Mucosa of gallbladder (tissue), 1 donor: Measurements from ENCODE around the gene TAF1L. TPM values are rescaled to one million over a fixed set of nuclear protein-coding genes. Genes with fewer than 3 reads are reported as not detected.
A peak's percentile ranks its signal among the peaks of the same experiment; 100 is the strongest.

ENCODE experiments used
- DNase-seq: peaks from one replicate; pipeline ENCODE4 v3.0.0-alpha.2; 2020; ENCODE audit warnings: low spot score
- total RNA-seq: library from RNA; stranded (reverse); gene quantifications from one replicate; pipeline ENCODE4 v1.2.1, GENCODE V29; 2021
- donor health status: DM: no; HTN: no; CAD: no.

TAF1L gene
- total RNA-seq, 1 donor from 2014 or later: 0.03 TPM

GRCh38 chr9:32589083-32589723 lies 46.3 kb downstream of the TAF1L start:
- no peak for DNase-seq

DNA sequence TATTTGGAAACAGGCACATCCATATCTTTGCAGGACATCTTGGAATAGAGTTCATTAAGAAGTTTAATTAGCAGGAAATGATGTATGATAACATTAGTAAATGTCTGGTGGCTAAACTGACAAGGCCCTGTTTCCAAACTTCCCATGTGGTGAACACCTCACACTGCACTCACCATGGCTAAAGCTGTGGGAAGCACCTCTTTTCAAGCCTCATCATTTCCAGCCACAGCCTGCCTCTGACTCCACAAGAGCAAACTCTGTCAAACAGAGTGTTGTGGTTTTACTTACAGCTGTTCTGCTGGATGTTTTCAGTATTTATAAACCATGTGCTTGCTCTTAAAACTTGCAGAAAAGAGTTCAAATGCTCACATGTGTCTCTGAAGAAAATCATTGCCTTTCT lies 47.6 kb downstream of the TAF1L start:
- no peak for DNase-seq

DNA sequence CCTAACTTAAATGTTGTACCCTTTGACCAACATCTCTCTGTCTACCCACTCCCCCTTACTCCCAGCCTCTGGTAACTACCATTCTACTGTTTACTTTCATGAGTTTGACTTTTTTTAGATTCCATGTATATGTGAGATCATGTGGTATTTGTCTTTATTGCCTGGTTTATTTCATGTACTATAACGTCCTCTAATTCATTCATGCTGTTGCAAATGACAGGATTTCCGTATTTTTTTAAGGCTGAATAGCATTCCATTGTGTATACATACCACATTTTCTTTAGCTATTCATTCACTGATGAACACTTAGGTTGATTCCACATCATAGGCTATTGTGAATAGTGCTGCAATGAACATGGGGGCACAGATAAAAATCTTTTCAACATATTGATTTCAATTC lies 50.7 kb downstream of the TAF1L start:
- no peak for DNase-seq

DNA sequence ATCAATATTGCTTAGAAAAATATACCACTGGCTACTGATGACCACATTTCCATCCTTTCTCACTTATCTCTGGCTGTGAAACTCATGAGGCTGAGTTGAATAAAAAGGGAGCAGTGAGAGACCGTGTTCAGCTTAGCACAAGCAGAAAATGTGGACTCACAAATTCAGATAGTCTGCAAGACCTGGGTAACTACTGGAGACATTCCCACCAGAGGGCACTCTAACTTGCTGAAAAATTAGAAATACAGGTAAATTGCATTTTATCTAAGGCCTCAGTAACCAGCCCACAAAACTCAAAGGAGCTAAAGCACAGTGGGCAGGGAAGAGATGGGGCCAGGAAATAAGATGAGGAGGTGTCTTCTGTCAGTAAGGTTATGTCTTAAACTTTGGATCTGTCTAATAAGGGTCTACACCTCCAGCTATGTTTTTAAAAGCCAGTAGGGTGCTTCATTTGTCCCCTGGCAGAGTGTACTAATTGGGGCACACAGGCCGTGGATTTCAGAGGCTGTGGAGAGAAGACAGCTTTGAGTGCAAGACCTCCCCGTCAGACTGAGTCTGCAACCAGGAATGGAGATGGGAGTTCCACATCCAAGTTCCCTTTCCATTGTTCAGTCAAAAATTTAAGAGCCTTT lies 53.8 kb downstream of the TAF1L start:
- DNase-seq: no peak

- no peak for DNase-seq
Measured at GRCh38 chr9:32580631-32581300, 54.7 kb downstream of the TAF1L start.

DNA sequence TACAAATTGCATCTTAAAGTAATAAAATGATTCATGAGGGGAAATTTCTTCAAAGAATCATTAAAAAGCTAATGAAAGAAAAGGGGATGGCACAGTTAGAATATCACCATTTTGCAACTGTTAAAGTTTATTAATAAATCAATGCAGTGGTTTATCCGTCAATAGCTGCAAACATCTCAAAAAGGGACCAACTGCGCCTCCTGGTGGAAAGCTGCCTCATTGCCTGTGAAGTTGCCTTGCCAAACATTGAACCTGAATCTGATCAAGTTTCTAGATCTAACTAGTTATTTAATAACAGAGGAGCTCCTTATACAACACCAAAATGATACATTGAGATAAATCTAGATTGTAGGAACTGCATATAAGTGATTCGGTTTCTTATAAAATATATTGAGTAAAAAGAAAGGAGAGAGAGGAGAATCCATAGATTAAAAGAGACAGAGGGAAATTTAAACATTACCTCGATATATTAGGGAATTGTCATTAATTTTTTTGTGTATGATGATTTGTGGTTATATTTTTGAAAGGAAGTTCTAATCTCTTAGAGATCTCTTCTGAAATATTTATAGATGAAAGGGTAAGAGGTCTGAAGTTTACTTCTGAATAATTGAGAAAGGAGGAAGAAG lies 55.6 kb downstream of the TAF1L start:
- peak; percentile 73 for DNase-seq

Other genes with a start within 250 kb of the TAF1L start
- 9.4 TPM for gene RIGI, start 109.5 kb downstream of the TAF1L start, total RNA-seq
- gene SMIM27, start 83.3 kb downstream of the TAF1L start, total RNA-seq: 13.0 TPM
- 15.5 TPM for gene TOPORS, start 83.1 kb downstream of the TAF1L start, total RNA-seq
- gene NDUFB6, start 62.5 kb downstream of the TAF1L start, total RNA-seq: 46.8 TPM
- gene TMEM215, start 147.9 kb upstream of the TAF1L start, total RNA-seq: not detected